GM18861 (cell line): Measurements from ENCODE around the gene WNT3A.

Source experiments
- ATAC-seq: cut with Tn5 transposase; IDR thresholded peaks from one replicate; pipeline ENCODE4 v1.9.1; 2021; ENCODE audit not compliant: unreplicated experiment

WNT3A gene

DNA sequence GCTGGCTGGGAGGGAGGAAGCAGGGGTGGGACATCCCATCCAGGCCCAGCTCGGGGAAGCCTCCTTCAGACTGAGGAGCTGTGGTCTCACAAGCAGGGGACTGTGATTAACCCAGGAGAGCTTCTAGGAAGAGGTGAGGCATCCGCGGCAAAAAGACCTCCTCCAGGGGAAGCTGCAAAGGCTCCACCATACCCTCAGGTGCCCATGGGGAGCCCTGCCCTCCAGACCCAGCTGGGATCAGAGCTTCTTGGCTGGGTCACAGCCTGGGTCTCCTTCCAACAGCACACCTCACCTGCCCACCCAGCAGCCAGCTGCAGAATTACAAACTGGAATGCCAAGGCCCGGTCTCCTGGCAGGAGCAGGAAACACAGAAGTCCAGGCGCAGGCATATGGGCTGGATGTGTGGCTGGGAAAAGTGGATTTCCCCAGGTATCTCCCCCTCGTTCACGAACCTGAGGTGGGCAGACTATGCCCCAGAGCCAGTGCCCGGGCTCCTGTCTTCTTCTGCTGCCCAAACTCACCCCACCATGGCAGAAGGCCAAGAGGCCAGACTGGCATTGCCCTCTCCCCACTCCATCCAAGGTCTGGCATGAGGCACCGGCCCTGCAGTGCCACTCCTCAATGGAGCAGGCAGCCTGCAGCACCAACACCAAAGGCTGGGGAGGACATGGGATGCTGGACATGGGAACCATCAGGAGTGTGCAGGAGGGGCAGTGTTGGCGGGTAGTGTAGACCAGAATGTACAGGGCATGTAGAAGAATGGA is 60.3 kb downstream of the WNT3A start:
- no peak for ATAC-seq

DNA sequence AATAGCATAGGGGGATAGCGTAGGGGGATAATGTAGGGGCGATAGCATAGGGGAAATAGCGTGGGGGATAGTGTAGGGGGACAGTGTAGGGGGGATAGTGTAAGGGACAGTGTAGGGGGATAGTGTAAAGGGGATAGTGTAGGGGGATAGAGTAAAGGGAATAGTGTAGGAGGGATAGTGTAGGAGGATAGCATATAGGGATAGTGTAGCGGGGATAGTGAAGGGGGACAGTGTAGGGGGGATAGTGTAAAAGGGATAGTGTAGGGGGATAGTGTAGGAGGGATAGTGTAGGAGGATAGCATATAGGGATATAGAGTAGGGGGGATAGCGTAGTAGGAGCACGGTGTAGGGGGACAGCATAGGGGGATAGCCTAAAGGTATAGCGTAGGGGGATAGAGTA is 61.6 kb downstream of the WNT3A start:
- ATAC-seq, result no peak

DNA sequence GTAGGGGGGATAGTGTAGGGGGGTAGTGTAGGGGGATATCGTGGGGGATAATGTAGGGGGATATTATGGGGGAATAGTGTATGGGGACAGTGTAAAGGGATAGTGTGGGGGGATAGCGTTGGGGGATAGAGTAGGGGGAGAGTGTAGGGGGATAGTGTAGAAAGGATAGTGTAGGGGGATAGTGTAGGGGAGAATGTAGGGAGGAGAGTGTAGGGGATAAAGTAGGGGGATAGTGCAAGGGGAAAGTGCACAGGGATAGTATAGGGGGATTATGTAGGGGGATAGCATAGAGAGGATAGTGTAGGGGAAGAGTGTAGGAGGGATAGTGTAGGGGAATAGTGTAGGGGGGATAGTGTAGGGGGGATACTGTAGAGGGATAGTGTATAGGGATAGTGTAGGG is 63.4 kb downstream of the WNT3A start:
- ATAC-seq, result no peak

DNA sequence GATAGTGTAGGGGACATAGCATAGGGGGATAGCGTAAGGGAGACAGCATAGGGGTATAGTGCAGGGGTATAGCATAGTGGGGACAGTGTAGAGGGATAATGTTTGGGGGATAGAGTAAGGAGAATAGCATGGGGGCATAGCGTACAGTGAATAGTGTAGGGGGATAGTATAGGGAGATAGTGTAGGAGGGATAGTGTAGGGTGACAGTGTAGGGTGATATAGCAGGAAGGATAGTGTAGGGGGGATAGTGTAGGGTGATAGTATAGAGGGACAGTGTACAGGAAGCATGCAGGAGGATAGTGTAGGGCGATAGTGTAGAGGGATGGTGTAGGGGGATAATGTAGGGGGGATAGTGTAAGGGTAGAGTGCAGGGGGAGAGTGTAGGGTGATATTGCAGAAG is 64.1 kb downstream of the WNT3A start:
- no peak for ATAC-seq

DNA sequence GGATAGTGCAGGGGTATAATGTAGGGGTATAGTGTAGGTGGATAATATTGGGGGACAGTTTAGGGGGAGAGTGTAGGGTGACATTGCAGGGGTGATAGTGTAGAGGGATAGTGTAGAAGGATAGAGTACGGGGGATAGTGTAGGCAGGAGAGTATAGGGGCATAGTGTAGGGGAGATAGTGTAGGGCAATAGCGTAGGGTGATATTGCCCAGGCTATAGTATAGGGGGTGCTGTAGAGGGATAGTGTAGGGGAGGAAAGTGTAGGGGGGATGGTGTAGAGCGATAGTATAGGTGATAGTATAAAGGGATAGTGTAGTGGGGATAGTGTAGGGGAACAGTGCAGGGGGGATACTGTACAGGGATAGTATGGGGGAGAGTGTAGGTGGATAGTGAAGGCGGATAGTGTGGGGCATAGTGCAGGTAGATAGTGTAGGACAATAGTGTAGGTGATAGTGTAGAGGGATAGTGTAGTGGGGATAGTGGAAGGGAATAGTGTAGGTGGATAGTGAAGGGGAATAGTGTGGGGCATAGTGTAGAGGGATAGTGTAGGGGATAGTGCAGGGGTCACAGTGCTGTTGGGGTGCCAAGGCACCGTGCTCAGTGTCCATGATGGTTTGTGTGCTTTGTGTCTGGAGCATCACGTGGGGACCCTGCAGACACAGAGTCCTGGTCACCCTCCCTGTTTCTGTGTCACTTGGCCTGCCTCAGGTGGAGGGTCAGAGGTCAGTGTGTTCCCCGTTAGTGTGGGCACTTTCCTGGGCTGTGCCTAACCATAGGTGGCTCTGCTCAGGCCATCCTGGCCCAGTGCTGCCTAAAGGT is 65.2 kb downstream of the WNT3A start:
- no peak for ATAC-seq

DNA sequence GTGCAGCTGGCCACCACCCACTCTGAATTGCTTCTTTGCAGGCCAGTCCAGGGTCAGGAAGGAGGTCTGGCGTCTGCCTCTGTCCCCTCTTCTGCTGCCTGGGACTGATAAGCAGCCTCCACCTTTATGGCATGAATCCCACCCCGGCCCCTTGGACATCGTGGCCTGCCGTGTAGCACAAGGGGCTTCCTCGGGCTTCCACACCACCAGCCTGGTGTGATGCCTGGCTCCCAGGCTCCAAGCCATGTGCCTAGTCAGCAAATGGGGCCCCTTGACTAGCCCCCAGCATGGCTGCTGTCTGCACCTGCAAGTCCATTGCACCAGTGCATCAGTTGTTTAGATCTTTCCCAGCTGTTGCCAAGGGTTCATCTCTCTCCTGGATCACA is 65.9 kb downstream of the WNT3A start:
- no peak for ATAC-seq

DNA sequence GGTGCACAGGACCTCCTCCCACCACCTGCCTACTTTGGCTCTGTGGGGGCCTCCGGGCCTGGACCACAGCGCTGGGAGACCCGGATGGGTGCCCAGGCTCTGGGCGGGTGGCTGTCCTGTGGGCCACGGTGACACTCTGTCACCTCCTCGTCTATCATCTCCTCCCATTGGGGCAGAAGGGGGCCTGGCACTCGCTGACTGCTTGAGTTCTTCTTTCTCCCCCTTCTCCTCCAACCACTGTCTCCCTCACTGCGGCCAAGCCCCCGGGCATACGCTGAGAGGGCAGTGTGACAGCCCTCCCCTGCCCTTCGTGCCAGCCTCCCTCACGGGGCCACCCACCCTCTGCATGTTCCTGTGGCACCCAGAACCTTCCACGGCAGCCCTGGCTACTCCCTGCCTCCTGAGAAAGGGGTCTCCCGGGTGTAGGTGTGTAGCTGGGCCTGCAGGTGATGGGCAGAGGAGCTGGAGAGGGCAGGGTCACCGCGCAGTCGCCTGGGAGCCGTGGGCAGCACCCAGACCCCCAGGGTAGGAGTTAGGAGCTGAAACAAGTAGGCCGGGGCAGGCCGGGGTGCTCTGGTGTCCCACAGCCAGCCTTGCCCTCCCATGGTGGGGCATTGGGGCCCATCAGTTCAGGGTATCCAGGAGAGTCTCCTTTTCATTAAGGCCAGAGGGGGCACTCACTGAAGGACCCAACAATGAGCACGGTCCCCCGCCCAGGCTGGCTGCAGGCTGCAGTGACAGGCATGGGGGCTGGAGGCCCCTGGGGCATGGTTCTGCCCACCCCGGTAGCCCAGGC is 66.5 kb downstream of the WNT3A start:
- no peak for ATAC-seq

DNA sequence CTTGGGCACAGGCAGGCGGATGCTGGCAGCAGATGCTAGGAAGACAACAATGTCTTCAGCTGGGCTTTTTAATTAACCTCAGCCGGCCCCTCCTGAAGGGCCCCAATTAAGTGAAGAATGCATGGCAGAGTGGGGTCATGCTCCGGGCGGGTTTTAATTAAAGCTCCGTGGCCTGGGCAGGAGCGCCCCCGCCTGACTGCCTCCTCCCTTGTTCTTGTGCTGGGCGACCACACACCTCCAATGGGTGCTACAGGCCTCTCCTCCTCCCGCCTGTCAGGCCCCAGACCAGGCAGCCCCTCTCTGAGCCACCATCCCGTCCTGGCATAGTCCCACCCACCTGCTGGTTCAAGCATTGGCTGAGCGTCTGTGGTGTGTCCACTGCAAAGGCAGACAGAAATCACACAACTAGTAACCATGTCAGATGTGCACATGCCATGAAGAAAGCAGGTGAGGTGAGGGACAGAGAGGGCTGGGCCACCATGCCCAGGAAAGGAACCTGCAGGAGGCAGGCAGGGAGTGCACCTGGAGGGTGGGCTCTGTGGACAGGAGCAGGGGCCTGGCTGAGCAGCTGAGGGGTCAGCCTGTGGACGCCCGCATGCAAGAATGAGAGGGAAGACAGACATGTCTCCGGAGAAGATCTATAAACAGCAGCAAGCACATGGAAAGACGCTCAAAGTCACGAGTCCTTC is 67.2 kb downstream of the WNT3A start:
- no peak for ATAC-seq

DNA sequence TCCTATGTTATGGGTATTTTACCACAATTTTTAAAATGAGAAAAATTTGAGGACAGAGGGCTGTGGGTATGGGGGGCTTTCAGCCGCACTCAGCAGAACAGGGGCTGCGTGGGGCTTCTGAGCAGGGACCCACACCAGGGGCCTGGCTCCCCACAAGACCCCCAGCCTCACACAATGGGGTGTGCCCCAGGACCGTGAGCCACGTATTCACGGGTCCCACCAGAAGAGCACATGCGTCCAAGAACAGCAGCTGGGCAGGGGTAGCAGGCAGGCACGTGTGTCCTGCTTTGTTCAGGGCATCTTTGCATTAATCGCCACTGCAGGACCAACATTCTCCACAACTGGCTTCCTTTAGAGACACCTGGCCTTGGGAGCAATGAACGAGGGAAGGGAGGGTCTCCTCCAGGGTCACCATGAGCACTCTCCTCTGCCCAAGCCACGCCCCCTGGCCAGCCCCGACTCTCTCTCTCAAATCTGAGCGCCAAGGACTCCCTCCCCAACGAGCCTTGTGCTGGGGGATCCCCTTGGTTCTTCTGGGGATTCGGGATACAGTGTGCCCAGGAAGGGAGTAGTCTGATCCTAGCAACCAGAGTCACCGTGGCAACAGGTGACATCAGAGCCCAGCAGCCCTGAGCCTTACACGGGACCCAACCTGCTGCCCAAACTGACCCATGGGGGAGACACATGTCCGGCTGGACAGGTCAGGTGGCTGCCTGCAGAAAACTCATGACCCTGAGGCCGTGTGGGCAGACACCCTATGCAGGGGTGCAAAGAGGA is 68.3 kb downstream of the WNT3A start:
- ATAC-seq, result no peak

DNA sequence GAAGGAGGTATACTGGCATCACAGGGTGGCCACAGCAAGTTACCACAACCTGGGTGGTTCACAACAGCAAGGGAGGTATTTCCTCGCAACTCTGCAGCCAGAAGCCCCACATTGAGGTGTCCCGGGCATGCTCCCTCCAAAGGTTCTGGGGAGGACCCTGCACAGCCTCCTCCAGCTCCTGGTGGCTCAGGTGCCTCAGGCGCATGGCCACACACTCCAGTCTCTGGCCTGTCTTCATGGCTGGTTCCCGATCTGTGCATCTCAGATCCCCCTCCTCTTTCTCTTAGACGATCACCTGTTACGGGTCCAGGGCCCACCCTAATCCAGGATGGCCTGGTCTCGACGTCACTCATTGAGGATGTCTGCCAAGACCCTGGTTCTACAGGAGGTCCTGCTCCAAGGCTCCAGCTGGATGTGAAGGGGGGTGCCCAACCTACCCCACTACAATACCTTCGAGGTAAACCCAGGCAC is 69.0 kb downstream of the WNT3A start:
- no peak for ATAC-seq

DNA sequence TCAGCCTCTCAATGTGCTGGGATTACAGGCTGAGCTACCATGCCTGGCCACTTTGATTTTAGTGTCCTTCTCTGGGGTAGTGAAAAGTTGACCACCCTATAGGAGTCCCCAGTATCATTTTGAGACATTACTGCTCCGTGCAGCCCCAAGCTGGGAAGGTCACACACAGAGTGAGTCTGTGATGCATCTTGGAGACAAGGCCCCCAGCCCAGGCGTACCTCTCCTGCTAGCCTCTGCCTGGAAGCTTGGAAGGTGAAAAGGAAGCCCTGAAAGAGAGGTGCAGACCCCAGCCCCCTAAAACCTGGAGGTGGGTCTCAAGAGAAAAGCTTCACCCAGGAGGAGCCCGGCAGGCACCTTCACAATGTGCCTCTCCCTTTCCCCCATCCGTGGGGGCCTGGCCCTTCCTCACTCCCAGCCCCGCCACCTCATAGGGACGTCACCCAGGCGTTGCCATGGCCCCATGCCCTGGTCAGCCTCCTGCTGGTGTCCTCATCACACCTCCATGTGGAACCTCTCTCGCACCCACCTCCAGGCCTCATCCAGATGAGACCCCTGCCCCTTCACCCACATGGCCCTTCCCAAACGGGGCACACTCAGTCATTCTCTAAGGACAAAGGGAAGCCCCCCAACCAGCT is 70.1 kb downstream of the WNT3A start:
- ATAC-seq, result no peak

DNA sequence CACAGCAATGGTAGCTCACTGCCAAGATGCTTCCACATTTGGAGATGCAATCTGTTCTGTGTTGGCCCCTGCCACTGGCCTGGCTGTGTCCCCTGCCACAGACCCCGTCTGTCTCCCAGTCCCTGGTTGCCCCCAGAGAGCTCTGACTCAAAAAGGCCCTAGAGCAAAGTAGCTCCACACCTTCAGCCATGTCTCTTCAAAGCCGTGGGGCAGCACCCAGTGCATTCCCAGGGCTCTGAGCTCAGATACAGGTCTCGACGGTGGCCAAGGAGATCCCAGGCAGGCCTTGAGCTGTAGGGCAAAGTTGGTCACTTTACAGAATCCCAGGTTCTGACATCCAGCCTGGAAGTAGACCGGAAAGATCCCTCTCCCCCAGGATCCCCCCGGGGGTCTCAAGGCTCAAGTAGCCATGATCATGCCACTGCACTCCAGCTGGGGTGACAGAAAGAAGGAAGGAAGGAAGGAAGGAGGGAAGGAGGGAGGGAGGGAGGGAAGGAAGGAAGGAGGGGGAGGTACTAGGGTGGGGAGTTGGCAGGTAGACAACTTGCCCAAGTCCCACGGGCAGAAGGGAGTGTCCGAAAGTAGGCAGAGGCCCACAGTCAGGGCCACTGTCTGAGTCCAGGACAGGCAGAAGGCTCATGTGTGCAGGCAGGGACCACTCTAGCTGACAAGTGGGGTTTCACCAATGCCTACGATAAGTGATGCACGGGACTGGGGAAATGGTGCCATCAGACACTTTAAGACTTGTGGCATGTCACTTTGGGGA is 71.0 kb downstream of the WNT3A start:
- ATAC-seq, result no peak

DNA sequence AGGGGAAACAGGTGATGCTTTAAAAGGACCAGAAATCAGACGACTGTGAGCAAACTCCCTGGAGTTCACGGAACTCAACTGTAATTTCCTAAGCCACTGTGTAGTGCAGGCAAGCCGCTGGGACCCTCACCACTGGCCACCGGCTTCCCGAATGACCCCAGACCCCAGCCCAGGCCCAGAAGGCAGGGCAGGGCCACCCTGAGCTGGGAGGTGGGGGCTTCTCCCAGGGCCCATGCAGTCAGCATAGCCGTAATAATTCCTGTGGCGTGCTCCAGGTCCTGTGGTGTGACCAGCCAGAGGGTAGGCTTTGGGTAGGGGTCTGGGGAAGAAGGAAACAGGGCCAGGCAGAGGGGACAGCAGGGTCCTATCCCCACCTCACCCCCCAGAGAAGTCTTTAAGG is 72.2 kb downstream of the WNT3A start:
- no peak for ATAC-seq

DNA sequence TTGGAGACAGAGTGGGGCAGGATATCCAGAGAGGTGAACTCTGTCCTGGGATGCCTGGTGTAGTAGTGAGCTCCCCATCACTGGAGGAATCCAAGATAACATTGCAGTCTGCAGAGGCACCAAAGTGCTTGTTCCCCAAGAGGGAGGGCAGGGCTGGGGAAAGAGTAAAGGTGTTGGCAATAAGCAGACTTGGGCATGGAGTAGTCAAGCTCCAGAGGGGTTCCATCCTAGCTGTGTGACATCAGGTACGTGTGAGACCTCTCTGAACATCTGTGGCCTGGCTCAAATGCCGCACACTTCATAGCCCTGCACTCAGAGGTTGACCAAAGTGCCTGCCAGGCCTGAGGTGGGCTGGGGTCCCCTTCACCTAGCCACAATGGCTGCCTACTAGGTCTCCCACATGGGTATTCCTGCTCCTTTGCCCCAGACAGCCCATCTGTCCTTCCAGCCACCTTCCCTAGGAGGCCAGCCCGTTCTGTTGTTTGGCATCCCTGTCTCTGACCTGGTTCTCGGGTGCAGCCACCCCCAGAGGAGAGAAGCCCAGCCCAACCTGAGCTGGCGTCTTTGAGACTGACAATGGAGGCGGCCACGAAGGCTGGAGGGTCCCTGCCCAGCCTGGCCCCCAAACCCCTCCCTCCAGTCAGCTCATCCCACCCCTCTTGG is 72.9 kb downstream of the WNT3A start:
- ATAC-seq, result no peak

DNA sequence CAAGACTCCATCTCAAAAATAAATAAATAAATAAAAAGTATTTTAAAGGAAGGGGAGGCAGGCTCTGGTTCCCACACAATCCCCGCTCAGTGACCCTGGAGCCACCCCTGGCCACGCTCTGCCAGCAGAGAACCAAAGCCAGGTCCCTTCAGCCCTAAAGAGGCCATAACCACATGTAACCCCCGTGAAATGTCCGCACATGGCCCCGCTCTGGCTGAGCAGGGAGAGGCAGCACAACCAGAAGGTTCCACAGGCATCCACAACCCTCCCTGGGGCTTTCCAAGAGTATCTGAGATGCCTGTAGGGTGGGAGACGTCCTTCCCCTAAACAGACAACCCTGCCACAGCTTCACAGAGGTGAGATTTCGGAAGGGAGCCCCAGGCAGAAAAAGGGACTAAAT is 74.3 kb downstream of the WNT3A start:
- ATAC-seq, result no peak

DNA sequence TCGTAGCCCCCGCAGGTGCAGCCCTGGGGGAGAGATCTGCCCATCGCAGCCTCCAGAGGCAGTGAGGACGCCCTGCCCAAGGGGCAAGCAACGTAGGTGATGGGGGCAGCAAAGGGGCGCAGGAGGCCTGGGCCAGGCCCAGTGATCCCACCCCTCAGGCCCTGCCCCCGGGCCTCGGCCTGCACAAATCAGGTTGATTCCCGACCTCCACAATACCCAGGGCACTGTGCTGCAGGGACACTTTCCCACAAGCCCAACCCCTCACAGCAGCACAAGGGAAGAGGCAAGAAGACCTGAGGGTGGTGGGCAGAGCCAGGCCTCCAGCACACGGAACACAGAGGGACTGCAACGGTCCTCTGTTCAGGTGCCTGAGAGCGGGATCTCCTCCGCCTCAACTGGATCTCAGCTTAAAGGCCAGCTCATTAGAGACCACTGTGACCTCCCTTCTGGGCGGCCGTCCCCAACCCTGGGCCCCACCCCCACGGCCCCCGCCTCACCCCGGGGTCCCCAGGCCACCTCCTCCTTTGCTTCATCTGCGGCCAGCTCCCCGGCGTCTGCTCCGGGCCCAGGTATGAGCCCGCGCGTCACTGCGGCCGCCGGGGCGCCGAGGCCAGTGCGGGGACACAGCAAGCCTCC is 74.9 kb downstream of the WNT3A start:
- peak; percentile 4 for ATAC-seq

DNA sequence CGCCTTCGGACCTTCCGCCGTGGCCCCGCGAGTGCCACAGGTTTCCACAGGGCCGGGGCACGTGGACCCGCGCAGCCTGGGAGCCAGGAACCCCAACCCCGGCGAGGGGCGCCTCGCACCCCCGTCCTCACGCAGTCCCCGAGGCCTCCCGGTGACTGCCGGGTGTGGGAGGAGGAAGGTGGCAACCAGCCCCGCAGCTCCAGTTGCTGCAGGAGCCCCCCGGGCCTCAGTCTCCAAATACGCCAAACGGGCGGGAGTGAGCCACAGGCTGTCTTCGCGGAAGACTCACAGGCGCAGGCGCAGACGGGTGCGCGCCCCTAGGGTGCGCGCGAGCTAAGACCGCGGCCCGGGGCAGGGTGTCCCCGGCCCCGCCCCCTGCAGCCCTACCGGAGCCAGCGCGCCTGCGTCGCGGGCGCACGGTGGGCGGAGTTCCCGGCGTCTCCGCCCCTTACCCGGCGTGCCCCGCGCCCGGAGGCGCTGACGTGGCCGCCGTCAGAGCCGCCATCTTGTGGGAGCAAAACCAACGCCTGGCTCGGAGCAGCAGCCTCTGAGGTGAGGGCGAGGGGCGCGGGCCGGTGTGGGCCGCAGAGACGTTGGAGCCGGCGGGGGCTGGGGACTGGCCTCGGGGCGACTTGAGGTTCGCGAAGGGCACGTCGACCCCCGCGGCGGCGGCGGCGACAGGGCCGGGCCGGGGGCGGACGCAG is 75.6 kb downstream of the WNT3A start, which contains the start of gene ARF1:
TSS of gene ARF1 (plus strand) at position 495 of the 704 bp plus-strand sequence. CDS start 14,407 bp downstream, outside the sequence.
- peak; percentile 73 for ATAC-seq
